GM23338 (cell line): ENCODE data around the gene TPM2.

Source experiments
- CREB1 ChIP-seq: fragments of 250-450 bp; sonication (Bioruptor Pico); IDR thresholded peaks from 2 replicates; pipeline ENCODE4 v1.5.0; 2020; ENCODE audit warnings: low read depth, mild to moderate bottlenecking, moderate library complexity
- CTCF ChIP-seq, 2 experiments: fragments of 200-600 bp in 1 of 2; sonication (generic) in 1 of 2; conservative IDR thresholded peaks; 2 replicates each; pipeline versions ENCODE4 v1.5.1 to v1.6.1; 2016 to 2017; ENCODE audit warnings: antibody characterized with exemption in 2 of 2, low read depth in 2 of 2, mild to moderate bottlenecking in 2 of 2, moderate library complexity in 1 of 2
- ETS1 ChIP-seq: IDR thresholded peaks from 2 replicates; pipeline ENCODE4 v1.6.1; 2016; ENCODE audit warnings: antibody characterized with exemption
- EZH2 ChIP-seq: fragments of 200-600 bp; sonication (generic); IDR thresholded peaks from one replicate; pipeline ENCODE4 v1.8.0; 2017; ENCODE audit warnings: antibody characterized with exemption, mild to moderate bottlenecking, low read depth; ENCODE audit not compliant: unreplicated experiment
- JUNB ChIP-seq: IDR thresholded peaks from one replicate; pipeline ENCODE4 v1.6.1; 2016; ENCODE audit warnings: antibody characterized with exemption; ENCODE audit not compliant: unreplicated experiment
- POLR2AphosphoS5 ChIP-seq: IDR thresholded peaks from 2 replicates; pipeline ENCODE4 v1.6.1; 2016; ENCODE audit warnings: antibody characterized with exemption, low read depth

GRCh38 chr9:35651956-35652828 lies 37.5 kb downstream of the TPM2 start:
- TF ChIP-seq CTCF (conservative IDR thresholded peaks at IDR 0.05; ENCODE audit: low read depth in 2 of 2) (no peak), CREB1 (CRISPR knock-in tag) (no peak), EZH2 (no peak), POLR2AphosphoS5 (no peak), ETS1 (no peak), JUNB (no peak)
